HG02588 (cell line): ENCODE data around the gene HRH4.
A peak's percentile ranks its signal among the peaks of the same experiment; 100 is the strongest.

Source experiments
- ATAC-seq: cut with Tn5 transposase; IDR thresholded peaks from one replicate; pipeline ENCODE4 v1.9.1; 2021; ENCODE audit warnings: mild to moderate bottlenecking, moderate library complexity; ENCODE audit not compliant: unreplicated experiment

Gene HRH4, protein sequence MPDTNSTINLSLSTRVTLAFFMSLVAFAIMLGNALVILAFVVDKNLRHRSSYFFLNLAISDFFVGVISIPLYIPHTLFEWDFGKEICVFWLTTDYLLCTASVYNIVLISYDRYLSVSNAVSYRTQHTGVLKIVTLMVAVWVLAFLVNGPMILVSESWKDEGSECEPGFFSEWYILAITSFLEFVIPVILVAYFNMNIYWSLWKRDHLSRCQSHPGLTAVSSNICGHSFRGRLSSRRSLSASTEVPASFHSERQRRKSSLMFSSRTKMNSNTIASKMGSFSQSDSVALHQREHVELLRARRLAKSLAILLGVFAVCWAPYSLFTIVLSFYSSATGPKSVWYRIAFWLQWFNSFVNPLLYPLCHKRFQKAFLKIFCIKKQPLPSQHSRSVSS

GRCh38 chr18:24460388-24460787, at the start of gene HRH4:
Gene HRH4, plus strand, starts transcription at chr18:24460637. Its CDS starts 92 bp downstream, at chr18:24460729.
- no peak for ATAC-seq

GRCh38 chr18:24413148-24413547, 47.3 kb upstream of the HRH4 start:
- no peak for ATAC-seq

- ATAC-seq, result no peak
Measured at GRCh38 chr18:24414349-24415003, 46.0 kb upstream of the HRH4 start.

- no peak for ATAC-seq
Measured at GRCh38 chr18:24417480-24417879, 43.0 kb upstream of the HRH4 start.

DNA sequence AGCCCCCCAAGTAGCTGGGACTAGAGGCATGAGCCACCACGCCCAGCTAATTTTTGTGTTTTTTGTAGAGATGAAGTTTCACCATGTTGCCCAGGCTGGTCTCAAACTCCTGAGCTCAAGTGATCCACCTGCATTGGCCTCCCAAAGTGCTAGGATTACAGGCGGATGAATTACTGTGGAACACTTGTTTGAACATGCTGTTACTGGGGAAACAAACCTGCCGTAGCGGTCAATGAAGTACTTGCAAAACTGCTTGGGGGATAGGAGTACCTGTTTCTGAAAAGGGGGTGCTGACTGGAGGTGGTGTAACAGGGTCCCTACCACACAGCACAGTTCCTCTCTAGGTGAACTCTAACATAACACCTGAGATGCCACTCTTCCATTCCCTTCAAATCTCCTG, 39.9 kb upstream of the HRH4 start:
- ATAC-seq, result no peak

DNA sequence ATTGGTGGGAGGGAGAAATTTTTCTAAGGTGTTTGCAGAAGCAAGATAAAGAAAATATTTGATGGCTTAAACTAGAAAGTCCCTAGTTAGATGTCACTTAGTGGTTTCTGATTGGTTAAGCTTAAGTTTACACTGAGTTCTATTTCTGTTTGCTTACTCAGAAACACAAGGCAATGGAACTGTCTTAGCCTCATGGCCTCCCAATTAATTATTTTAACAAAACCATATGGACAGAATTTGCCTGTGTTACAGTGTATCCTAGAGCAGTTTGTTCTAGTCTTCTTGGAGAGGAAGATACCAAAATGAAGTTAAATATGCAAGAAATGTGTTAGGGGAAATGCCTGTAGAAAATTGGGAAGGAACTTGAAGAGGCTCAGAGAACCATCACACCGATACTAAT, 38.6 kb upstream of the HRH4 start:
- ATAC-seq, result no peak

GRCh38 chr18:24426073-24426397, 34.4 kb upstream of the HRH4 start:
- no peak for ATAC-seq

- ATAC-seq, result peak; percentile 89
Measured at GRCh38 chr18:24426398-24427294, 33.8 kb upstream of the HRH4 start, which contains the start of gene IMPACT. Gene IMPACT, plus strand, starts transcription at chr18:24426670. Its CDS starts 87 bp downstream, at chr18:24426757.

GRCh38 chr18:24427484-24427883, 33.0 kb upstream of the HRH4 start:
- no peak for ATAC-seq

DNA sequence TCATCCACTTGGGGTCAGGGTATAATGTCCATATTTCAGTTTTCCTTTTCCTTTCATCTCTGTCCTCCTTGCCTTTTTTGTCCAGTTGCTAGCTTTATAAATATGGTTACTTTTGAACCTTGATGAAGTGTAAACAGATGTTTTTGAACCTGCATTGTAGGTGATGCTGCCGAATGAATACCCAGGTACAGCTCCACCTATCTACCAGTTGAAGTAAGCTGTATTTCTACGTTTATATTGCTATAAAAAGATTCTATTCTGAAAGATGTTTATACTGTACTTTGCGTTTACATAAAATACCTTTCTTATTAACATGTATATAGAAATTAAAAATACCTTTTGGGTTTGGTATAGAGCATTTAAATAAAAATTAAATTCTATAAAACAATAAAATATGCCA, 31.7 kb upstream of the HRH4 start:
- ATAC-seq, result no peak

GRCh38 chr18:24429188-24429587, 31.2 kb upstream of the HRH4 start:
- no peak for ATAC-seq

DNA sequence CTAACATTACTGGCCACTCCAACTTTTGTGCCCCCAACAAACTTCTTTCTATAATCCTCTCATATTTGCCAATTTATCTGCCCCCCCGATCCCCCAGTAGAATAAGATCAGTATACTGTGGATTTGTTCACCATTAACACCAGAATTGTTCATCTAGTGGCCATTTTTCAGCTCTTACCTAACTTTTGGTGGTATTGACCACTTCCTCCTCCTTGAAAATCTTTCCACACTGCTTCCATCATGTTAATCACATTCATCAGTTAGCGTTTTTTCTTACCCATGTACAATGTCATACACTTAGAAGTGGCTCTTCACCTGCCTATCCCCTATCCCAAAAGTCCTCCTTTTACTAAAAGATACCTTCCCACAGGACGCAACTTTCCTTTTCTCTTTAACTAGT, 27.8 kb upstream of the HRH4 start:
- ATAC-seq, result no peak

DNA sequence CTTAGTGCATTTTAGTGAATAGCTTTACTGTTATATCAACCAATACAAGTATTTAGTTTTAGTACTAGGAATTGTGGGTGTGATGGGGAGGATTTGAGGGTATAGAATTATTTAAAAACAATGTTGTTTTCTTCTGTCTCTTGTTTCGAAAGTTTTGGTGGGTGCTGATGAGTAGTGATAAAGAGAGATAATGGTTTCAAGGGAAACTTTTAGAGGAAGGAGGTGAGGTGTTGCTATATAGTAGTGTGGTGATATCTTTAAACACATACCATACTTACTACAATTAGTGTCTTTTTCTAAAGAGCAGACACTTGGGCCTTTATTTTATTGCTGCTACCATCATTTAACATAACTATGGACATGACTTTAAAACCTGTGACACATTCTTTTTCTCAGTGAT, 23.5 kb upstream of the HRH4 start:
- no peak for ATAC-seq

- ATAC-seq, result peak; percentile 81
Measured at GRCh38 chr18:24443870-24444269, 16.6 kb upstream of the HRH4 start.

- peak; percentile 69 for ATAC-seq
Measured at GRCh38 chr18:24446453-24446852, 14.0 kb upstream of the HRH4 start.

DNA sequence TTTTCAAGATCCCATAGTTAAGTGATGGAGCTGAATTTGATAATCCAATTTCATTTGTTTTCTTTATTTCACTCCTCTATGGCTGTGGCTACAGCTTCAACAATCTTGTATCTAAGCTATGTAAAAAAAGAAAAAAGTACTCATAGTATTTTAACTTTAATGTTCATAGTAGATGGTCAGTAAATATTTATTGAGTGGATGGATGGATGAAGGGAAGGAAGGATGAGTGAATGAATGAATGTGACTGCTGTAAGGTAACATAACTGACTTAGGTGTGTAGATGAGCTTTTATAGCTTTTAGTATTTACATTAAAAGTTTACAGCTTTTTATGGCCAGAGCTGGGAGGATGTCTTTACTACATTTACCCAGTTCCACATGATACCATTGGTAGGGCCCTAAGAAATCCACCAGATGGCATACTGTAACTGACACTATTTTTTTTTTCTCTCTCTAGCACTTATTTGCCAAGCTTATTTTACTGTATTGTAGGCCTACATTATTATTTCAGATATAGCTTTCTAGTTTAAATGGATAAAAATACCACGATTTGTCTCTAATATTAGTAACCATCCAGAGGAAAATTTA, 13.4 kb upstream of the HRH4 start:
- ATAC-seq, result no peak

DNA sequence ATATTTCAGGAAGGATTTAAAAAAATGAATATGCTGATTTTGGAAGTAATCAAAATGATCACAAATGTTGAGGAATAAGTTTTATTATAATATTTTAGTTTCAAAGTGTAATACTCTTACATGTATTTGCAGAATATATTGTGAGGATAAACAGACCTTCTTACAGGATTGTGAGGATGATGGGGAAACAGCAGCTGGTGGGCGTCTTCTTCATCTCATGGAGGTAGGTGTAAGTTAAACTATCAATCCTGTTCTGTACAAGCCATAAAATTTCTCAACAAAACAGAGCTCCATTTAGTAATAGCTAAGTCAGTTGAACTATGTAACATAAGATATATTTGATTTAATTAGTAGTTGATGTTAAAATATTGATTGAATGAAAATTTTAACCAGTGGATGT, 12.5 kb upstream of the HRH4 start:
- ATAC-seq, result no peak

DNA sequence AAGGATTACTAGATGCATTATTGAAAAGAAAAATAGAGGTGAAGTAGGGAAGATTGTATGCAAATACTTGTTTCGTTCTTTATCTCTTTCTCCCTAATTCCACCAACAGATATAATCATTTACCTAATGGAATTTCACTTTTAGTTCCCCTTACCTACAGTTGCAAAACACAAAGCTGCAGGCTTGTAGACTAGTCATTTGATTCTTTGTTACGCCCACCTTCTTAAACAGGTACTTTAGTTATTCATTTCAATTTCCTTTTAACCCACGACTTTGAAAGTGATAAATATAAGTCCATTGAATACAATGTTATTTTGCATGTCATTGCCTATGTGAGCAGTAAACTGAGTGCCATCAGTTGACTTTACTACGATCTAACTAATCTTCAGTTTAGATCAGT, 3.9 kb upstream of the HRH4 start:
- ATAC-seq, result peak; percentile 88

GRCh38 chr18:24459772-24460171, 665 bp upstream of the HRH4 start:
- no peak for ATAC-seq

- no peak for ATAC-seq
Measured at GRCh38 chr18:24461996-24462395, 1.6 kb downstream of the HRH4 start.
